ENCODE results near the gene SMYD3. TPM values are rescaled to one million over a fixed set of nuclear protein-coding genes. Genes with fewer than 3 reads are reported as not detected.

SMYD3 gene
- total RNA-seq, 1 donor from 2014 or later: 35.4 TPM

GRCh38 chr1:246491551-246492053 lies 15.5 kb downstream of the SMYD3 start:
- DNase-seq (ENCODE audit: low spot score): no peak
- Mint-ChIP-seq H3K27me3 (ENCODE audit: unreplicated experiment) (peaks cover 1% of the 10 kb centered on the region), H3K9me3 (ENCODE audit: unreplicated experiment) (no peaks in the 10 kb centered on the region), H3K36me3 (ENCODE audit: low read depth, unreplicated experiment) (no peaks in the 10 kb centered on the region), H3K27ac (ENCODE audit: unreplicated experiment) (no peak overlapping the region), H3K4me1 (ENCODE audit: unreplicated experiment) (no peaks in the 10 kb centered on the region), H3K4me3 (ENCODE audit: unreplicated experiment) (no peak overlapping the region)
- no peak for TF ChIP-seq CTCF (IDR thresholded peaks at IDR 0.05; ENCODE audit: unreplicated experiment)

GRCh38 chr1:246488674-246489073 lies 18.4 kb downstream of the SMYD3 start:
- Mint-ChIP-seq H3K9me3 (ENCODE audit: unreplicated experiment) (no peaks in the 10 kb centered on the region), H3K4me1 (ENCODE audit: unreplicated experiment) (no peaks in the 10 kb centered on the region), H3K36me3 (ENCODE audit: low read depth, unreplicated experiment) (no peaks in the 10 kb centered on the region), H3K4me3 (ENCODE audit: unreplicated experiment) (no peak overlapping the region), H3K27ac (ENCODE audit: unreplicated experiment) (no peak overlapping the region), H3K27me3 (ENCODE audit: unreplicated experiment) (no peaks in the 10 kb centered on the region)
- no peak for TF ChIP-seq CTCF (IDR thresholded peaks at IDR 0.05; ENCODE audit: unreplicated experiment)
- no peak for DNase-seq (ENCODE audit: low spot score)

DNA sequence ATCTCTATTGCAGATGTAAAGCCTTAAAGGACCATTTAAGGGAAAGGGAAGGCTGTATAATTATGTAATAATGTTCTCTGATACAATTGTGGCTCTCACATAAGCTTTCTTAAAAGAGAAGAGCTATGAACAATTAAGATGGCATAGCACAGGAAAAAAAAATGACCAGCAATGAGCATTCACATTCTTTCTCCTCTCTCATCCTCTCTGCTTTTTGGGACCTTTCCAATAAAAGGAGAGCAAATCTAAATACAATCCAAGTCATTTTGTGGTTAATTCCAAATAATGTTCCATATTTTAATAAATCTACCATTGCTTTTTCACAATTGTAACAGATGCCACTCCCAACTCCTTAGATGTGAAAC lies 23.5 kb downstream of the SMYD3 start:
- no peaks in the 10 kb centered on the region for H3K9me3 Mint-ChIP-seq (ENCODE audit: unreplicated experiment)
- DNase-seq (ENCODE audit: low spot score): no peak

DNA sequence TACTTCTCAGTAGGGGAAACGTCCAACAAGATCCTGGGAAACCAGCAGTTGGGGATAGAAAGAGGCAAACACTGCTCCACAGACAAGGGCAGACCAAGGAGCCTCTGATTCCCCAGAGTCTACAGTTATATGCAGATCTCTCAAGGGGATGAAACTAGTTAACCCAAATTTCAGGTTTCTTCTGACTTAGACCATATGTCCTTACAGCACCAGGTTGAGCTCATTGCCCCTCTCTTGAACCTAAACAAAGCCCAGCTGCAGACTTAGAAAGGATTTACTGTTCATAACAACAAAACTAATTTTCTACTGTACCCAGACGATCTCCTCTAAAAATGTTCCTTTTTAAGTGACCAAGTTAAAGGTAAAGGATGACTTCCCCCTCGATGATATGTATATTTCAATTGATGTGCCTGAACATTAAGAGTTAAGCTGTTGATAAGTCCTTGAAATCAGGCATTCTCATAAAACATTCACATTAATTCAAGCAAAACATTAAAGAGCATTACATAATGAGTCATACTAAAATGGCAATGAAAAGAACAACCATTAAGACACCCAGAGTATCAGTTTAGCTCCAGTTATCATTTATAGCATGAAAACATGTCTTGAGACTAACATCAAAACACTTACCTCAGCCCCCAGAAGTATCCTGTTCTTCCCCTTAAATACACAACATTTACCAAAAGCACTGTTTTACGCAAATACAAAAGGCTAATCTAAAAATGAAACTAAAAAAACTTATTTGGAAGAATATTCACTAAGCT lies 24.1 kb downstream of the SMYD3 start:
- H3K4me3 Mint-ChIP-seq (ENCODE audit: unreplicated experiment): no peak overlapping the region
- no peaks in the 10 kb centered on the region for H3K4me1 Mint-ChIP-seq (ENCODE audit: unreplicated experiment)
- no peak for DNase-seq (ENCODE audit: low spot score)
- H3K27ac Mint-ChIP-seq (ENCODE audit: unreplicated experiment): no peak overlapping the region
- no peaks in the 10 kb centered on the region for H3K9me3 Mint-ChIP-seq (ENCODE audit: unreplicated experiment)
- no peaks in the 10 kb centered on the region for H3K27me3 Mint-ChIP-seq (ENCODE audit: unreplicated experiment)
- no peaks in the 10 kb centered on the region for H3K36me3 Mint-ChIP-seq (ENCODE audit: low read depth, unreplicated experiment)
- TF ChIP-seq CTCF (IDR thresholded peaks at IDR 0.05; ENCODE audit: unreplicated experiment): no peak

More for the DNA sequence above, 23.5 kb downstream of the SMYD3 start:
- TF ChIP-seq CTCF (IDR thresholded peaks at IDR 0.05; ENCODE audit: unreplicated experiment): no peak
- H3K27ac Mint-ChIP-seq (ENCODE audit: unreplicated experiment): no peak overlapping the region
- no peak overlapping the region for H3K4me3 Mint-ChIP-seq (ENCODE audit: unreplicated experiment)
- no peaks in the 10 kb centered on the region for H3K36me3 Mint-ChIP-seq (ENCODE audit: low read depth, unreplicated experiment)
- H3K27me3 Mint-ChIP-seq (ENCODE audit: unreplicated experiment): no peaks in the 10 kb centered on the region
- H3K4me1 Mint-ChIP-seq (ENCODE audit: unreplicated experiment): no peaks in the 10 kb centered on the region

DNA sequence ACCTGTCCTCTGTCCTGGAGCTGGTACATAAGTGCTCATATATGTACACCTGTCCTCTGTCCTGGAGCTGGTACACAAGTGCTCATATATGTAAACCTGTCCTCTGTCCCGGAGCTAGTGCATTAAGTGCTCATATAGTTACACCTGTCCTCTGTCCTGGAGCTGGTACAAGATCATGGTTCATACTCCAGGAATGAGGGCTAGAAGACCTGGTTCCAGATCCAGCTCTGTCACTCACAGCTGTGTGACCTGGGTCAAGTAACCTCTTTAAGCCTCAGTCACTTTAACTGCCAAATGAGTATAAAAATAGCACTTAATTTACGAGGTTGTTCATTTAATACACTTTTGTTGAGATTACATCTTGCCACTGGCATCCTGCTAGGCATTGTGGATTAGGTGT lies 28.0 kb downstream of the SMYD3 start:
- Mint-ChIP-seq H3K4me1 (ENCODE audit: unreplicated experiment) (no peaks in the 10 kb centered on the region), H3K9me3 (ENCODE audit: unreplicated experiment) (no peaks in the 10 kb centered on the region), H3K27me3 (ENCODE audit: unreplicated experiment) (no peaks in the 10 kb centered on the region), H3K27ac (ENCODE audit: unreplicated experiment) (no peak overlapping the region), H3K36me3 (ENCODE audit: low read depth, unreplicated experiment) (no peaks in the 10 kb centered on the region), H3K4me3 (ENCODE audit: unreplicated experiment) (no peak overlapping the region)
- no peak for DNase-seq (ENCODE audit: low spot score)
- TF ChIP-seq CTCF (IDR thresholded peaks at IDR 0.05; ENCODE audit: unreplicated experiment): no peak

Data from endothelial cell (in vitro differentiated cells).